Heart left ventricle (tissue), 16 donors: ENCODE results near the gene RNF112. TPM values are rescaled to one million over a fixed set of nuclear protein-coding genes. Genes with fewer than 3 reads are reported as not detected.

Experiments used
- ATAC-seq, 4 donors: fragments of 200-7000 bp; cut with Tn5 transposase; one replicate each; pipeline ENCODE4 v1.9.1; 2020 to 2022; ENCODE audit warnings: moderate library complexity in 4 of 4, mild to moderate bottlenecking in 3 of 4, moderate number of reproducible peaks in 1 of 4
- DNase-seq, 5 donors: peaks; one replicate each; pipeline ENCODE4 v3.0.0-alpha.2; 2020
- H3K27ac ChIP-seq, 12 donors: fragments of 200-600 bp; sonication (generic) in 4 of 12; one replicate each; pipeline versions ENCODE4 v1.5.0 to v1.8.0; 2016 to 2022; ENCODE audit warnings: mild to moderate bottlenecking in 2 of 12
- H3K27me3 ChIP-seq, 9 donors: fragments of 200-600 bp; sonication (generic) in 2 of 9; one replicate each; pipeline versions ENCODE4 v1.5.1 to v1.8.0; 2016 to 2022; ENCODE audit warnings: mild to moderate bottlenecking in 3 of 9
- H3K36me3 ChIP-seq, 9 donors: fragments of 200-600 bp; sonication (generic) in 2 of 9; one replicate each; pipeline versions ENCODE4 v1.5.0 to v1.8.0; 2018 to 2022; ENCODE audit warnings: mild to moderate bottlenecking in 2 of 9
- H3K4me1 ChIP-seq, 12 donors: fragments of 200-600 bp; sonication (generic) in 4 of 12; one replicate each; pipeline versions ENCODE4 v1.5.0 to v1.8.0; 2016 to 2022; ENCODE audit warnings: mild to moderate bottlenecking in 3 of 12
- H3K4me3 ChIP-seq, 12 donors: fragments of 200-600 bp; sonication (generic) in 4 of 12; one replicate each; pipeline versions ENCODE4 v1.5.0 to v1.8.0; 2017 to 2022; ENCODE audit warnings: mild to moderate bottlenecking in 9 of 12, moderate library complexity in 4 of 12
- H3K9me3 ChIP-seq, 12 donors: fragments of 200-600 bp; sonication (generic) in 4 of 12; one replicate each; pipeline versions ENCODE4 v1.5.0 to v1.8.0; 2016 to 2022; ENCODE audit warnings: mild to moderate bottlenecking in 1 of 12
- POLR2A ChIP-seq, 2 donors: fragments of 450-650 bp; IDR thresholded peaks; one replicate each; pipeline ENCODE4 v1.6.1; 2017; ENCODE audit warnings: antibody characterized with exemption in 2 of 2, mild to moderate bottlenecking in 2 of 2, moderate library complexity in 2 of 2
- WGBS, 4 donors: extraction: QIAGEN DNeasy Blood & Tissue Kit in 2 of 4; methylation state at CpG; one replicate each; pipeline versions ENCODE4 v1.1.5 to v1.1.7; 2013 to 2018; 5-methylcytosine and 5-hydroxymethylcytosine counted together
- intact Hi-C, 10 donors: fragments of 100-400 bp; cut with DNase I; formaldehyde crosslinking; loops; one replicate each; pipeline versions ENCODE4 v1.11.1 to v1.14.2; 2022
- polyA plus RNA-seq, 2 donors: library from polyadenylated mRNA; stranded (reverse); fragments of 200-250 nt; gene quantifications; one replicate each; pipeline ENCODE4 v1.2.3, GENCODE V29; 2013
- total RNA-seq, 9 donors: library from RNA; depleted of rRNA in 2 of 9; stranded (reverse); fragments of >200 nt in 2 of 9; fragmentation: NEBNext Ultra II Directional in 3 of 9; extraction: Animal tissue kit (Norgen Biotek cat#: 25700) in 3 of 9; gene quantifications; one replicate each; pipeline versions ENCODE4 v1.1.0 to v1.2.4, GENCODE V29; 2016 to 2023
- TF ChIP-seq, protein P1 (sequence below), 12 donors: fragments of 200-600 bp; sonication (generic) in 4 of 12; IDR thresholded peaks; one replicate each; pipeline versions ENCODE4 v1.5.0 to v1.8.0; 2018 to 2022; ENCODE audit warnings: antibody characterized with exemption in 12 of 12, mild to moderate bottlenecking in 5 of 12
- donor health status: ischemic (EF 13 %, LVEDD 7.1; RV severe dilation, severe dysfunction).
- donor health status: healthy with polysubstance abuse.
- donor health status: DM: no; HTN: yes; CAD: no.
- donor health status: DM: no; HTN: no; CAD: no.
- donor health status: ischemic (EF 25% LVEDD 6.9; RV normal size, moderate dysfunction).
- donor health status: ischemic (EF 25% LVEDD 5.7; RV mildly dilated, moderate dysfunction).
- donor health status: healthy.
- donor health status: DM: yes; HTN: yes; CAD: no.
- donor health status: ischemic (EF 35%, LVEDD 5.7; RV mildly dilated, moderate dysfunction).
- donor health status: nonischemic (EF 11% LVEDD 7.7; RV severe dilation, severe dysfunction).
- donor health status: DM: yes; HTN: yes; CAD: no.
- donor health status: PGD.
- donor health status: ischemic (EF 29% LVEDD 5.4; RV normal size, mild dysfunction).
- donor health status: nonischemic (EF 23%, LVEDD 6.1; RV moderate dilation, normal function).

Gene RNF112
- total and polyA plus RNA-seq, 11 donors: 0.45 to 3.0 (median 1.4) TPM

DNA sequence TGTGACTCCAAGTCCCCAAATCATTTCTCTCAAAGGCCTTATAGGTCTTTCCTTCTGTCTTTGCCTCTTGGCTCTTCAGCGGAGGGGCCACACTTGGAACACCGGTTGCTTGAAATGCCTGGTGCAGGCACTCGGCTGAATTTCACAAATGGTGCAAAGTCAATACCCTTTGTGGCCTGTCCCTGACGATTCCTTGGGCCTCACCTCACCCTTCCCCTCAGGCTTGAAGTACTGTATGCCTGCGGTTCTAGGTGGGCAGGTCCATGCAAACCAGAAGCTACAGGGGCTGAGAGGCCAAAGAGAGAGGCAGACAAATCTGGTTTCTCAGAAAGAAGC lies 44.4 kb upstream of the RNF112 start:
- peaks cover 0 to 52% (median 28%) of the 10 kb centered on the region in 12 donors for H3K4me1 ChIP-seq
- intact Hi-C loops: loop anchor here in 4 of 10 donors (5.0 to 10.0 kb wide), 3 partner anchors 278 to 398 kb away; partner anchors contain the start of gene ALDH3A2 (in 2 of the 4)
- ATAC-seq: no peak
- no peak overlapping the region for H3K27ac ChIP-seq
- H3K27me3 ChIP-seq: peaks cover 0 to 2% (median 0%) of the 10 kb centered on the region in 9 donors
- no peaks in the 10 kb centered on the region for H3K36me3 ChIP-seq
- no peaks in the 10 kb centered on the region for H3K9me3 ChIP-seq
- no peak overlapping the region for H3K4me3 ChIP-seq
- 92 to 99% (median 94%) methylated on average over 5 of the region's 5 CpGs for WGBS, 4 donors
- DNase-seq: peak in 1 of 5 donors; percentile 7
- TF ChIP-seq POLR2A (IDR thresholded peaks at IDR 0.05): no peak
- TF ChIP-seq, protein P1, sequence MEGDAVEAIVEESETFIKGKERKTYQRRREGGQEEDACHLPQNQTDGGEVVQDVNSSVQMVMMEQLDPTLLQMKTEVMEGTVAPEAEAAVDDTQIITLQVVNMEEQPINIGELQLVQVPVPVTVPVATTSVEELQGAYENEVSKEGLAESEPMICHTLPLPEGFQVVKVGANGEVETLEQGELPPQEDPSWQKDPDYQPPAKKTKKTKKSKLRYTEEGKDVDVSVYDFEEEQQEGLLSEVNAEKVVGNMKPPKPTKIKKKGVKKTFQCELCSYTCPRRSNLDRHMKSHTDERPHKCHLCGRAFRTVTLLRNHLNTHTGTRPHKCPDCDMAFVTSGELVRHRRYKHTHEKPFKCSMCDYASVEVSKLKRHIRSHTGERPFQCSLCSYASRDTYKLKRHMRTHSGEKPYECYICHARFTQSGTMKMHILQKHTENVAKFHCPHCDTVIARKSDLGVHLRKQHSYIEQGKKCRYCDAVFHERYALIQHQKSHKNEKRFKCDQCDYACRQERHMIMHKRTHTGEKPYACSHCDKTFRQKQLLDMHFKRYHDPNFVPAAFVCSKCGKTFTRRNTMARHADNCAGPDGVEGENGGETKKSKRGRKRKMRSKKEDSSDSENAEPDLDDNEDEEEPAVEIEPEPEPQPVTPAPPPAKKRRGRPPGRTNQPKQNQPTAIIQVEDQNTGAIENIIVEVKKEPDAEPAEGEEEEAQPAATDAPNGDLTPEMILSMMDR (IDR thresholded peaks at IDR 0.05): no peak

DNA sequence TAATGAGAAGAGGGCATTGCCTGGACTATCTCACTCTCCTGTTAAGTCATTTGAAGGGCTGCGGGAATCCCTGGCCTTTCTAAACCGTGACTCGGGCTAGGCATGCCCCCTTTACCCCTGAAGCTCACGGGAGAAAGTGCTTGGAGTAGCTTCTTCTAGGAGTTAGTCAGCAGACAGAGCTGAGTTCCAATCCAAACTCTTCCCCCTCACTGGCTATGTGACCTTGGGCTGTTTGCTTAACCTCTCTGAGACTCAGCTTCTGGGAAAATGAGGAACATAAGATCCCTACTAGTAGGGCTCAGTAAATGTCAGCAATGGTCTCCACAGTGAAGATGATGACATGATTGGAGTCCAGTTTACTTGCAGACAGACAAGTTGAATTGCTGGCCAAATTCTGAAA lies 42.8 kb upstream of the RNF112 start:
- H3K4me1 ChIP-seq: peaks cover 0 to 50% (median 18%) of the 10 kb centered on the region in 12 donors
- DNase-seq (no peak), ATAC-seq (no peak)
- H3K36me3 ChIP-seq: no peaks in the 10 kb centered on the region
- no peak for TF ChIP-seq POLR2A (IDR thresholded peaks at IDR 0.05)
- TF ChIP-seq, protein P1 (IDR thresholded peaks at IDR 0.05): no peak
- intact Hi-C loops: loop anchor here in 4 of 10 donors (5.0 to 10.0 kb wide), 3 partner anchors 277 to 397 kb away; partner anchors contain the start of gene ALDH3A2 (in 2 of the 4)
- no peak overlapping the region for H3K4me3 ChIP-seq
- H3K9me3 ChIP-seq: no peaks in the 10 kb centered on the region
- H3K27ac ChIP-seq: no peak overlapping the region
- WGBS, 4 donors: 78 to 90% (median 87%) methylated on average over 4 of the region's 4 CpGs
- peaks cover 0 to 2% (median 0%) of the 10 kb centered on the region in 9 donors for H3K27me3 ChIP-seq

DNA sequence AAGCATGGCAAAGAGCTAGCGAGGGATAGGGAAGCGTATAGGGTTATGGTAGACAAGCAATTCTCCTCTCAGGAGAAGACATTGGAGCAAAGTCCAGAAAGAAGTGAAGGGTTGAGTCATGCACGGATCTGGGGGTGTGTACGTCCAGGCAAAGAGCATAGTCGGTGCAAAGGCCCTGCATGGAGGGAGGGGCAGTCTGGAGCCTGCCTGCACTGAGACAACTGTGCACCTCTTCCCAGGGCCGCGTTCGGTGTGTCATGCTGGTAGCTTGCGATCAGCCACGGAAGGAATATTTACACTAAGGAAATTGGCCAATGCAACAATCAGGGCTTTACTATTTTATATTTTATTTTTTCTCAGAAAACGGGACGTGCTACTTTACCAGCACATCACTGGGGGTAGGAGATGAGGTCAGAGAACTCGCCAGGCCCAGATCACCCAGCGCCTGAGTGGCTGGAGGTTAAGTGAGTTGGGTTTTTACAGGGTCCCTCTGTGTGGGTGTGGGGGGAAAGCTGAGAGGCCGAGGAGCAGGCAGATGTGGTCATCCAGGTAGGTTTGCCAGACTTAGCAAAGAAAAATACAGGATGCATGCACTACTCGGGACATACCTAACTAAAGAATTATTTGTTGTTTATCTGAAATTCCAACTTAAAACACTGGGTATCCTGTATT lies 41.8 kb upstream of the RNF112 start:
- H3K4me1 ChIP-seq: peaks cover 0 to 50% (median 16%) of the 10 kb centered on the region in 12 donors
- no peaks in the 10 kb centered on the region for H3K9me3 ChIP-seq
- no peak overlapping the region for H3K4me3 ChIP-seq
- peak overlapping the region in 6 of 12 donors; percentile 38 to 73 (median 68) for H3K27ac ChIP-seq
- TF ChIP-seq, protein P1 (IDR thresholded peaks at IDR 0.05): no peak
- no peak for TF ChIP-seq POLR2A (IDR thresholded peaks at IDR 0.05)
- no peak for DNase-seq
- peaks cover 0 to 2% (median 0%) of the 10 kb centered on the region in 9 donors for H3K27me3 ChIP-seq
- no peaks in the 10 kb centered on the region for H3K36me3 ChIP-seq
- WGBS, 4 donors: 93 to 94% (median 93%) methylated on average over 16 of the region's 16 CpGs
- no peak for ATAC-seq
- intact Hi-C loops: loop anchor here in 4 of 10 donors (5.0 to 10.0 kb wide), 3 partner anchors 276 to 396 kb away; partner anchors contain the start of gene ALDH3A2 (in 2 of the 4)

DNA sequence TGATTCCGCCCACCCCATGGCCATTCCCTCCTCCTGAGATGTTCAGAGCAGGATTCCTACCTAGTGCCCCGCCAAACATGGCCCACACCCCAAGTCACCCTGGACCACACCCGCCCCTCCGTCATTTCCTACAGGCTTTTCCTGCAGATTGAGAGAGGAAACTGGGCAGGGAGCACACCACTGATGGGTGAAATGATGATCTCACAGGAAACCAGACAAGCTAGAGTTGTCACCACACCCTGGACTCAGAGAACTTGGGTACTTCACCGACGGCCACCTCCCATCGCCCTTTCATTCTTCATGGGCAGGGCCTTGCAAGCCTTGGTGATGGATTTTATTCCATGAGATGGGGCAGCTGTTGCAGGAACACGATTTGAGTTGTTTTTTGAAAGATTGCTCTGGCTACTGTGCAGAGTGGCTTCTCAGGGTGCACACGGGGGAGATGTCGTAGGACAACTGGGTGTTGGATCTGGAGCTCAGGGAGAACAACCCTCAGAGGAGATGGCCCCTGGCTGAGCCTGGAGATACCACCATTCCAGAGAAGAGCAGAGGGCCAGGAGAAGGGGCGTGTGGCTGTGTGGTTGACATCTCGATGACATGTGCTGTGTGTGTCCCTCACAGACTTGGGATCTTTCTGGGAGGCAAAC lies 41.1 kb upstream of the RNF112 start:
- Histone ChIP-seq H3K27me3 (peaks cover 0 to 2% (median 0%) of the 10 kb centered on the region in 9 donors), H3K9me3 (no peaks in the 10 kb centered on the region), H3K36me3 (no peaks in the 10 kb centered on the region), H3K4me3 (no peak overlapping the region), H3K4me1 (peaks cover 0 to 50% (median 16%) of the 10 kb centered on the region in 12 donors), H3K27ac (peak overlapping the region; percentile 9 to 73 (median 62))
- intact Hi-C loops: loop anchor here in 6 of 10 donors (5.0 to 10.0 kb wide), 4 partner anchors 42 to 395 kb away; partner anchors contain the start of genes ALDH3A2 (in 3 of the 6) and RNF112 (in 1 of the 6)
- peak in 2 of 5 donors; percentile 55 to 66 for DNase-seq
- no peak for TF ChIP-seq POLR2A (IDR thresholded peaks at IDR 0.05)
- TF ChIP-seq, protein P1 (IDR thresholded peaks at IDR 0.05): no peak
- ATAC-seq: peak; percentile 46 to 82 (median 67)
- 54 to 62% (median 60%) methylated on average over 12 of the region's 12 CpGs for WGBS, 4 donors
